Smooth muscle cell (in vitro differentiated cells): ENCODE results near the gene FLYWCH2. TPM values are rescaled to one million over a fixed set of nuclear protein-coding genes. Genes with fewer than 3 reads are reported as not detected.

ENCODE experiments used
- DNase-seq: peaks from one replicate; lab custom pipeline; 2025; ENCODE audit not compliant: unreplicated experiment; lab: John Stamatoyannopoulos, UW
- H2AFZ ChIP-seq: fragments of 200-600 bp; sonication (generic); 2 replicates; pipeline ENCODE4 v1.6.0; 2016; ENCODE audit warnings: antibody characterized with exemption, low read depth, mild to moderate bottlenecking
- H3F3A ChIP-seq: fragments of 200-600 bp; sonication (generic); 2 replicates; pipeline ENCODE4 v1.6.0; 2017; ENCODE audit warnings: antibody characterized with exemption, low read depth
- H3K27ac ChIP-seq: fragments of 200-600 bp; sonication (generic); 2 replicates; pipeline ENCODE4 v1.5.1; 2016; ENCODE audit warnings: low read depth, mild to moderate bottlenecking
- H3K27me3 ChIP-seq: fragments of 200-600 bp; sonication (generic); 2 replicates; pipeline ENCODE4 v1.6.1; 2016; ENCODE audit warnings: low read depth, mild to moderate bottlenecking
- H3K36me3 ChIP-seq: fragments of 200-600 bp; sonication (generic); 2 replicates; pipeline ENCODE4 v1.5.1; 2016; ENCODE audit warnings: low read depth
- H3K4me1 ChIP-seq: fragments of 200-600 bp; sonication (generic); 2 replicates; pipeline ENCODE4 v1.5.1; 2016; ENCODE audit warnings: low read depth
- H3K4me2 ChIP-seq: fragments of 200-600 bp; sonication (generic); 2 replicates; pipeline ENCODE4 v1.6.0; 2016; ENCODE audit warnings: mild to moderate bottlenecking
- H3K4me3 ChIP-seq: fragments of 200-600 bp; sonication (generic); 2 replicates; pipeline ENCODE4 v1.5.1; 2016; ENCODE audit warnings: mild to moderate bottlenecking
- H3K79me2 ChIP-seq: fragments of 200-600 bp; sonication (generic); 2 replicates; pipeline ENCODE4 v1.6.0; 2016; ENCODE audit warnings: low read depth, mild to moderate bottlenecking
- H3K9ac ChIP-seq: fragments of 200-600 bp; sonication (generic); 2 replicates; pipeline ENCODE4 v1.6.0; 2016; ENCODE audit warnings: low read depth
- H3K9me3 ChIP-seq: fragments of 200-600 bp; sonication (generic); replicated peaks from 2 replicates; pipeline ENCODE4 v1.5.1; 2016; ENCODE audit warnings: low read depth
- H4K20me1 ChIP-seq: fragments of 200-600 bp; sonication (generic); 2 replicates; pipeline ENCODE4 v1.6.0; 2016; ENCODE audit warnings: low read depth
- whole genome bisulfite sequencing: methylation state at CpG from one replicate; pipeline ENCODE4 v1.1.7; 2016; ENCODE audit warnings: low lambda C conversion rate; 5-methylcytosine and 5-hydroxymethylcytosine counted together
- polyA plus RNA-seq: library from polyadenylated mRNA; unstranded; fragments of >200 nt; fragmentation: Nextera tagmentation; extraction: Ambion mirVana; gene quantifications from 2 replicates; pipeline ENCODE4 v1.2.1, GENCODE V29; 2016
- total RNA-seq: library from RNA; depleted of rRNA; stranded (reverse); fragments of >200 nt; gene quantifications from 2 replicates; pipeline ENCODE4 v1.2.3, GENCODE V29; 2014
- TF ChIP-seq, protein P1 (sequence below): fragments of 200-600 bp; sonication (generic); IDR thresholded peaks from 2 replicates; pipeline ENCODE4 v1.5.1; 2017; ENCODE audit warnings: borderline replicate concordance, mild to moderate bottlenecking, antibody characterized with exemption; ENCODE audit not compliant: insufficient read depth, poor library complexity, severe bottlenecking

The FLYWCH2 gene
- total and polyA plus RNA-seq, 2 experiments from 2014 or later = 31.7 to 52.7 TPM

DNA sequence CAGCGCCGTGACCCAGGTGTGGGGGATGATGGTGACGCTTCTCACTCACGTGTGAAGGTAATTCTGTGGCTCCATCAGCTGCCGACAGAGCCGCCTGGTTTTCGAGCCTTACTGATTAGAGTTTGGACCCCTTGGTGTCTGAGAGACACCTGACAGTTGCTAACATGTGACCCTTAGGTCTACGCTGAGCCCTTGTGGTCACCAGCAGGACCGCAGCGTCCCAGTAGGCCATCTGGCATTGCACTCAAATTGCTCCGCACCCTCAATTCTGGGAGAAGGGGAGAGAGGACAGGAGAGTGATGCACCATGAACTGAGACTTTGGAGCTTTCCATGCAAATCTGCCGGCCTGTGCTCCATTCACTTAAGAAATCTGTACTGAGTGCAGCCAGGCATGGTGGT, 31.2 kb downstream of the FLYWCH2 start:
- H3K27me3 ChIP-seq = no peaks in the 10 kb centered on the region
- 96% methylated on average over 12 of the region's 12 CpGs for WGBS
- no peak overlapping the region for H3K9ac ChIP-seq
- H4K20me1 ChIP-seq = peaks cover 13% of the 10 kb centered on the region
- TF ChIP-seq, protein P1, sequence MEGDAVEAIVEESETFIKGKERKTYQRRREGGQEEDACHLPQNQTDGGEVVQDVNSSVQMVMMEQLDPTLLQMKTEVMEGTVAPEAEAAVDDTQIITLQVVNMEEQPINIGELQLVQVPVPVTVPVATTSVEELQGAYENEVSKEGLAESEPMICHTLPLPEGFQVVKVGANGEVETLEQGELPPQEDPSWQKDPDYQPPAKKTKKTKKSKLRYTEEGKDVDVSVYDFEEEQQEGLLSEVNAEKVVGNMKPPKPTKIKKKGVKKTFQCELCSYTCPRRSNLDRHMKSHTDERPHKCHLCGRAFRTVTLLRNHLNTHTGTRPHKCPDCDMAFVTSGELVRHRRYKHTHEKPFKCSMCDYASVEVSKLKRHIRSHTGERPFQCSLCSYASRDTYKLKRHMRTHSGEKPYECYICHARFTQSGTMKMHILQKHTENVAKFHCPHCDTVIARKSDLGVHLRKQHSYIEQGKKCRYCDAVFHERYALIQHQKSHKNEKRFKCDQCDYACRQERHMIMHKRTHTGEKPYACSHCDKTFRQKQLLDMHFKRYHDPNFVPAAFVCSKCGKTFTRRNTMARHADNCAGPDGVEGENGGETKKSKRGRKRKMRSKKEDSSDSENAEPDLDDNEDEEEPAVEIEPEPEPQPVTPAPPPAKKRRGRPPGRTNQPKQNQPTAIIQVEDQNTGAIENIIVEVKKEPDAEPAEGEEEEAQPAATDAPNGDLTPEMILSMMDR = no peak
- H3K79me2 ChIP-seq = no peaks in the 10 kb centered on the region
- H3K9me3 ChIP-seq = no peaks in the 10 kb centered on the region
- H3K4me2 ChIP-seq = no peak overlapping the region
- no peaks in the 10 kb centered on the region for H3K4me1 ChIP-seq
- no peak overlapping the region for H3K4me3 ChIP-seq
- H3F3A ChIP-seq = no peaks in the 10 kb centered on the region
- no peak overlapping the region for H2AFZ ChIP-seq
- no peaks in the 10 kb centered on the region for H3K36me3 ChIP-seq
- no peak for DNase-seq
- H3K27ac ChIP-seq = no peak overlapping the region

DNA sequence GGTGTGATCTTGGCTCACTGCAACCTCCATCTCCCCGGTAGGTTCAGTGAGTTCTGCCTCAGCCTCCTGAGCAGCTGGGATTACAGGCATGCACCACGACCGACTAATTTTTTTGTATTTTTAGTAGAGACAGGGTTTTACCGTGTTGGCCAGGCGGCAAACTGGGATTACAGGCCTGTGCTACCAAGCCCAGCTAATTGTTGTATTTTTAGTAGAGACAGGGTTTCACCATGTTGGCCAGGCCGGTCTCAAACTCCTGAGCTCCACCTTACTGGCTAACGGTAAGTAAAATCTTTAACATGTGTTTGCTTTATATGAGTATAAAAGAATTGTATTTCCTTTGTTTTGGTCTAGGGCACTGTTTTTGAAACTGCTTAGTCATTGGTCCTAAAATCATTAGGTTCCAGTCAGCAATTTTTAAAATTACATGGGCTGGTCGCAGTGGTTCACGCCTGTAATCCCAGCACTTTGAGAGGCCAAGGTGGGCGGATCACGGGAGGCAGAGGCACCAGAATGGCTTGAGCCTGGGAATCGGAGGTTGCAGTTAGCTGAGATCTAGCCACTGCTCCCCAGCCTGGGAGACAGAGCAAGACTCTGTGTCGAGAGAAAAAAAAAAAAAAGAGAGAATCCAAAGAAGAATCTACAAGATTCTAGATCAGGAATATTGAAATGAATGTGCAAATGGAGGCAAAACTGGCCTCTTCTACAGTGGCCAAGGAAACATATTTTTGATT, 32.3 kb downstream of the FLYWCH2 start:
- Histone ChIP-seq H3K27me3 (no peaks in the 10 kb centered on the region), H3F3A (no peaks in the 10 kb centered on the region), H3K9ac (no peak overlapping the region), H4K20me1 (peaks cover 17% of the 10 kb centered on the region), H3K36me3 (no peaks in the 10 kb centered on the region), H3K27ac (peak overlapping the region; percentile 34), H2AFZ (no peak overlapping the region), H3K4me1 (no peaks in the 10 kb centered on the region), H3K9me3 (no peaks in the 10 kb centered on the region), H3K4me3 (no peak overlapping the region), H3K79me2 (no peaks in the 10 kb centered on the region), H3K4me2 (no peak overlapping the region)
- WGBS = 88% methylated on average over 13 of the region's 13 CpGs
- TF ChIP-seq, protein P1 = no peak
- DNase-seq = no peak

DNA sequence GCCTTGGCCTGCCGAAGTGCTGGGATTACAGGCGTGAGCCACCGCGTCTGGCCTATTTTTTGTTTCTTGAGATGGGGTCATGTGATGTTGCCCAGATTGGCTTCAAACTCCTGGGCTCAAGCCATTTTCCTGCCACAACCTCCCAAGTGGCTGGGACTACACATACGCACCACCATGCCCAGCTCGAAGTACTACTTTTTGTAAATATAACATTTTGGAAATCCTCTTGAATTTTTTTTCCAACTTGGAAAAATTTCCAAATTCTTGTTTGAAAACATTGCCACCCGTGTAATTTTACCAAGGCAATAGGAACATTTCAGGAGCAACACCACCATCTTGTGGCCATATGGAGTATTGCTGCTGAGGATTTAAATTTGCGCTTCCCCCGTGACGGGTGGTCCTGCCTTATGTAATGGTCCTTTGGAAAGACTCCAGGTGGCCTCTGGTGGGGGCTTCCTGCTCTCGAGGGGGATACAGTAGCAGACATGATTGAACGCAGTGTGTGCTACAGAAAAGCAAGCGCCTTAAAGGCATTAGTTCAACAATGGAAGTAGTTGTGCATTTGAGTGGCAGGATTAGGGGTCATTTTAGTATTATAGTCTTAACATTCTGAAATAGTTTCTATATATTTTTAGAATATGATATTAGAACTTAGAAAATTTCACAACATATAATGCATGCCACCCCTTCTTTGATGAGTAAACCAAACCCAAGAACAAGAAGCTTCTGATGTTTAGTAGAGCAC, 36.7 kb downstream of the FLYWCH2 start:
- Histone ChIP-seq H3K9ac (no peak overlapping the region), H2AFZ (no peak overlapping the region), H3K9me3 (no peaks in the 10 kb centered on the region), H4K20me1 (peaks cover 8% of the 10 kb centered on the region), H3F3A (no peaks in the 10 kb centered on the region), H3K4me2 (no peak overlapping the region), H3K4me3 (no peak overlapping the region), H3K79me2 (no peaks in the 10 kb centered on the region), H3K36me3 (no peaks in the 10 kb centered on the region), H3K4me1 (no peaks in the 10 kb centered on the region), H3K27ac (no peak overlapping the region), H3K27me3 (no peaks in the 10 kb centered on the region)
- 22% methylated on average over 13 of the region's 13 CpGs for WGBS
- TF ChIP-seq, protein P1 = peak; percentile 93
- DNase-seq = peak; percentile 11
